Parathyroid adenoma (tissue), 2 donors: Measurements from ENCODE around the gene TCF7L2.

Source experiments
- H2AFZ ChIP-seq: fragments of 300-600 bp; sonication (generic); one replicate; pipeline ENCODE4 v1.7.0; 2017; ENCODE audit warnings: antibody characterized with exemption, mild to moderate bottlenecking
- H3K27ac ChIP-seq: fragments of 300-600 bp; sonication (generic); one replicate; pipeline ENCODE4 v1.7.0; 2017
- H3K27me3 ChIP-seq: fragments of 300-600 bp; sonication (generic); one replicate; pipeline ENCODE4 v1.7.0; 2017; ENCODE audit warnings: low read length; ENCODE audit not compliant: control insufficient read depth, insufficient read depth
- H3K36me3 ChIP-seq: fragments of 300-600 bp; sonication (generic); one replicate; pipeline ENCODE4 v1.7.0; 2017; ENCODE audit warnings: low read length; ENCODE audit not compliant: control insufficient read depth, insufficient read depth
- H3K4me1 ChIP-seq: fragments of 300-600 bp; sonication (generic); one replicate; pipeline ENCODE4 v1.7.0; 2017; ENCODE audit warnings: control low read depth
- H3K4me2 ChIP-seq: fragments of 300-600 bp; sonication (generic); one replicate; pipeline ENCODE4 v1.7.0; 2017; ENCODE audit warnings: low read length
- H3K4me3 ChIP-seq: fragments of 300-600 bp; sonication (generic); one replicate; pipeline ENCODE4 v1.7.0; 2017; ENCODE audit warnings: low read depth, low read length
- H3K79me2 ChIP-seq: fragments of 300-600 bp; sonication (generic); one replicate; pipeline ENCODE4 v1.7.0; 2017; ENCODE audit warnings: control low read depth
- H3K9ac ChIP-seq: fragments of 300-600 bp; sonication (generic); one replicate; pipeline ENCODE4 v1.7.0; 2017; ENCODE audit warnings: mild to moderate bottlenecking
- H3K9me3 ChIP-seq: fragments of 300-600 bp; sonication (generic); one replicate; pipeline ENCODE4 v1.7.0; 2017; ENCODE audit warnings: low read length; ENCODE audit not compliant: control insufficient read depth
- CTCF ChIP-seq: fragments of 300-600 bp; sonication (generic); IDR thresholded peaks from one replicate; pipeline ENCODE4 v1.7.0; 2017; ENCODE audit warnings: antibody characterized with exemption, mild to moderate bottlenecking
- donor health status: primary hyperparathyroidism.

TCF7L2 gene

GRCh38 chr10:113097036-113097435 is 147.0 kb downstream of the TCF7L2 start:
- no peak overlapping the region for H3K4me2 ChIP-seq
- H3K4me3 ChIP-seq, result no peak overlapping the region
- H3K79me2 ChIP-seq, result peaks cover 5% of the 10 kb centered on the region
- H3K36me3 ChIP-seq, result no peaks in the 10 kb centered on the region
- no peak overlapping the region for H3K9ac ChIP-seq
- no peaks in the 10 kb centered on the region for H3K9me3 ChIP-seq
- H2AFZ ChIP-seq, result no peak overlapping the region
- no peaks in the 10 kb centered on the region for H3K27me3 ChIP-seq
- peaks cover 5% of the 10 kb centered on the region for H3K4me1 ChIP-seq
- no peak overlapping the region for H3K27ac ChIP-seq
- TF ChIP-seq CTCF, result no peak

- Histone ChIP-seq H3K79me2 (peaks cover 5% of the 10 kb centered on the region), H3K9me3 (no peaks in the 10 kb centered on the region), H3K9ac (no peak overlapping the region), H3K4me1 (peaks cover 7% of the 10 kb centered on the region), H2AFZ (no peak overlapping the region), H3K36me3 (no peaks in the 10 kb centered on the region), H3K4me2 (peak overlapping the region; percentile 9), H3K27ac (no peak overlapping the region), H3K27me3 (no peaks in the 10 kb centered on the region), H3K4me3 (no peak overlapping the region)
- no peak for TF ChIP-seq CTCF
Observed at GRCh38 chr10:113099431-113100183, 149.6 kb downstream of the TCF7L2 start.

GRCh38 chr10:113100281-113100680 is 150.2 kb downstream of the TCF7L2 start:
- Histone ChIP-seq H3K4me1 (peaks cover 12% of the 10 kb centered on the region), H3K4me2 (peak overlapping the region; percentile 9), H3K27ac (no peak overlapping the region), H3K27me3 (no peaks in the 10 kb centered on the region), H3K36me3 (no peaks in the 10 kb centered on the region), H2AFZ (no peak overlapping the region), H3K79me2 (peaks cover 5% of the 10 kb centered on the region), H3K9me3 (no peaks in the 10 kb centered on the region), H3K9ac (no peak overlapping the region), H3K4me3 (no peak overlapping the region)
- TF ChIP-seq CTCF, result no peak

GRCh38 chr10:113103131-113103840 is 153.2 kb downstream of the TCF7L2 start:
- Histone ChIP-seq H3K4me3 (no peak overlapping the region), H3K4me2 (no peak overlapping the region), H3K27ac (no peak overlapping the region), H3K27me3 (no peaks in the 10 kb centered on the region), H2AFZ (no peak overlapping the region), H3K4me1 (peaks cover 23% of the 10 kb centered on the region), H3K9me3 (no peaks in the 10 kb centered on the region), H3K9ac (no peak overlapping the region), H3K36me3 (no peaks in the 10 kb centered on the region), H3K79me2 (peaks cover 6% of the 10 kb centered on the region)
- no peak for TF ChIP-seq CTCF
